ENCODE data around the gene OR6C1. TPM values are rescaled to one million over a fixed set of nuclear protein-coding genes. Genes with fewer than 3 reads are reported as not detected.
"Not testable (repeated sequence)": the region's sequence is repeated elsewhere in the genome, so short reads cannot be mapped to it uniquely, and the experiment has no call there.

OR6C1 gene
- total RNA-seq = not detected in 2 replicates

DNA sequence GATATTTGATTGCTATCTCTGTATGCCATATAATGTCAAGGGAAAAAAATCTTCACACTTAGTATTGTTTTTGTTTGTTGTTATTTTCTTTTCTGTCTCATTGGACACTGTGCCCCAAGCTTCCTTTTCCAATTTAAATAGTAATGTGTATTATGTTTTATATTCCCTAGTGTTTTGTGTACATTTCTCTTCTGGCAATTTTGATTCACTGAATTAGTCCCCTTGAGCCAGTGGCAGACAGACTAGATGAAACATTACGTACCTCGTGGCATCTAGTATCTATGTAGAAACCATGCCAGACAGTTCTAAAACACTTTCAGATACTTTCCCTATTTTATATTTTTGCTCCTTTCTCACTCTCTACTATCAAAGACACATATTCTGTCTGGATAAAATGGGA is at the start of gene OR6C1:
TSS of gene OR6C1 (plus strand) at position 301 of the 400 bp plus-strand sequence. CDS start 6,257 bp downstream, outside the sequence.
- DNase-seq (ENCODE audit: low read depth, low spot score) = no peak

DNA sequence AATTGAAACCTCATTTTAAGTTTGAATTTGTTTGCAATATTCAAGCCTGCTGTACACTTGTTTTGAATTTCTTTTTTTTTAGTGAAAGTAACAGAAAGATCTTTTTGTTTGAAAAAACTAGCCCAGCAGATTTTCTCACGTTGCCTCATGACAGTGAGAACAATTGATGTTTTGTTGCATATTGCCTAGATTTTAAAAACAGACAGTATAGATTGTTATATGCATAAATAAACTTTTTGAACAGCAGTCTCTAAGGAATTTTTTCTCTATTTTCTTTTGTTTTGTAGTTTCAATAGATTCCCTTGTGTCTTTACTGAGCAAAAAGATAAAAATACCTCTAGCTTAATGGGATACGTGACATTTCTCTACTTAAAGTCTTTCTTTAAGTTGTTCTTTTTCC is 33.2 kb upstream of the OR6C1 start:
- DNase-seq (ENCODE audit: low read depth, low spot score) = no peak

- no peak for DNase-seq (ENCODE audit: low read depth, low spot score)
These were observed 24.1 kb upstream of the OR6C1 start for GRCh38 chr12:55289999-55290398.

DNA sequence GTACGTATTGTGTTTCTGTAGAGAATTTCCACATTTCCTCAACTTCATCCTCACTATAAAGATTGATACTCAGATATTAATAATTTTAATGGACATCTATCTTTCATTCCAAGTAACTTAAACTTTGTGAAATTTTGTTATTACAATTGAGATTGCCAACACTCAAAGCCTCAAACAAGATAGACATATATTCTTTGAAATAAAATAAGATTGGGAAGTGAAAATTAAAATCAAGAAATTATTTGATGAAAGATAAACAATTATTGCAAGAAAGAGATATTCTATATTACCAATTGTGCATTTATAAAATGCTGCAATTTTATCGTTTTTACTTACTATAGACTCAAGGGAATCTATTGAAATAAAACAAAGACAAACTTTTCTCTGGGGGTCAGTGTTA is 17.7 kb upstream of the OR6C1 start, which contains the start of gene OR6C6:
TSS of gene OR6C6 (minus strand) at position 101 of the 400 bp plus-strand sequence. CDS start 1,337 bp downstream, outside the sequence.
- DNase-seq (ENCODE audit: low read depth, low spot score) = no peak

- no peak for DNase-seq (ENCODE audit: low read depth, low spot score)
These were observed 6.1 kb downstream of the OR6C1 start for GRCh38 chr12:55320201-55320600.

- DNase-seq (ENCODE audit: low read depth, low spot score) = not testable (repeated sequence)
These were observed 11.7 kb downstream of the OR6C1 start for GRCh38 chr12:55325801-55326200.

- no peak for DNase-seq (ENCODE audit: low read depth, low spot score)
These were observed 16.3 kb downstream of the OR6C1 start, which contains the start of gene OR6C3 for GRCh38 chr12:55330446-55330845. Gene OR6C3, plus strand, starts transcription at chr12:55330746. Its CDS starts 955 bp downstream, at chr12:55331701.

DNA sequence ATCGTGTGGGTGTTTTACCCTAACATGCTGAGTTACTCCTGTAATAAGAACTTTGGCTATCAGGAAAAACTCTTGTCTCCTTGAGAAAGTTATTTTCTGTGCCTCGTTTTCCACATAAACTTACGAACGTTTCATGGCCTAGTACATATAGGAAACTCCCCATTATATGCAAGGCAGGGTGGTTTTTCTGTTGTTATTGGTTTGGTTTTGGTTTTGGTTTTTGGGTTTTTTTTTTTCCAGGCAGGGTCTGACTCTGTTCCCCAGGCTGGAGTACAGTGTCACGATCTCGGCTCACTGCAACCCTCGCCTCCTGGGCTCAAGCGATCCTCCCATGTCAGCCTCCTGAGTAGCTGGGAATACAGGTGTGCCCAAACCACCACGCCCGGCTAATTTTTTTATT is 21.9 kb downstream of the OR6C1 start:
- DNase-seq (ENCODE audit: low read depth, low spot score) = no peak

GRCh38 chr12:55355338-55355737 is 41.2 kb downstream of the OR6C1 start:
- DNase-seq (ENCODE audit: low read depth, low spot score) = not testable (repeated sequence)

- DNase-seq (ENCODE audit: low read depth, low spot score) = no peak
These were observed 48.5 kb downstream of the OR6C1 start, which contains the start of gene OR6C75 for GRCh38 chr12:55362675-55363074. Gene OR6C75, plus strand, starts transcription at chr12:55362975. Its CDS starts 2,136 bp downstream, at chr12:55365111.

- no peak for DNase-seq (ENCODE audit: low read depth, low spot score)
These were observed 50.9 kb downstream of the OR6C1 start for GRCh38 chr12:55365086-55365485.

Other genes with a start within 250 kb of the OR6C1 start
- not detected in 2 replicates for gene OR9K2, start 187.9 kb upstream of the OR6C1 start, total RNA-seq
- not detected in 2 replicates for gene OR10A7, start 93.3 kb upstream of the OR6C1 start, total RNA-seq
- gene OR6C74, start 69.7 kb upstream of the OR6C1 start, total RNA-seq = not detected in 2 replicates
- not detected in 2 replicates for gene OR6C6, start 17.8 kb upstream of the OR6C1 start, total RNA-seq
- not detected in 2 replicates for gene OR6C3, start 16.4 kb downstream of the OR6C1 start, total RNA-seq
- gene OR6C75, start 48.6 kb downstream of the OR6C1 start, total RNA-seq = not detected in 2 replicates
- not detected in 2 replicates for gene OR6C65, start 86.2 kb downstream of the OR6C1 start, total RNA-seq
- gene OR6C76, start 111.9 kb downstream of the OR6C1 start, total RNA-seq = not detected in 2 replicates
- gene OR6C2, start 129.7 kb downstream of the OR6C1 start, total RNA-seq = not detected in 2 replicates
- gene OR6C70, start 155.8 kb downstream of the OR6C1 start, total RNA-seq = not detected in 2 replicates
- not detected in 2 replicates for gene OR6C68, start 178.0 kb downstream of the OR6C1 start, total RNA-seq
- not detected in 2 replicates for gene OR6C4, start 235.3 kb downstream of the OR6C1 start, total RNA-seq

Measured in pulmonary artery endothelial cell (primary cell).